ENCODE data around the gene CUBN. TPM values are rescaled to one million over a fixed set of nuclear protein-coding genes. Genes with fewer than 3 reads are reported as not detected.
A peak's percentile ranks its signal among the peaks of the same experiment; 100 is the strongest.

The CUBN gene
- total and polyA plus RNA-seq, 7 donors = 0.25 to 2.4 (median 1.1) TPM; not detected in 2

DNA sequence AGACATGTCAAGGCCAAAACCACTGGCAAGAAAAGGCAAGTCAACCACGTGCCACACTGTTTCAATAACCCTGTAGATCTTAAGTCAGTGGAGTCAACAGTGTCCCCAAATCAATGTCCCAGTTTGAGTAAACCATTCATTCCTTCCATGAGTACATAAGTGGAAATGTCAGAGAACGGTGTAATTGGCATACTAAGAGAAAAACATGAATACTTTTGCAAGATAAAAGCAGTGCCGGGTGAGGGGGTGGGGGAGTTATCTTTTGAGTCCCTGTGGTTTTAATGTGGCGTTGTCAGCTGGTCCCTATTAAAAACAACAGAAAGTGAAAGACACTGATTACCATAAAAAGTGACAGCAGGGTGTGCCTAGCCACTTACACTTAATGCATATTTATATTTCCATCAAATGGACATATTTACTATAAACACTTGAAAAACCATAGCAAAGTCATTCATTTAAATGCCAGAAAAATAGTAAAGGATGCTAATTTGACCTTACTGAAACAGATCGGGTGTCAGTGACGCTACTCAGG is 350.2 kb downstream of the CUBN start:
- Histone ChIP-seq H3K9me3 (no peaks in the 10 kb centered on the region), H3K27me3 (no peaks in the 10 kb centered on the region), H3K4me3 (no peak overlapping the region), H3K36me3 (peaks cover 0 to 7% (median 0%) of the 10 kb centered on the region in 4 donors), H3K27ac (no peak overlapping the region), H3K4me1 (no peaks in the 10 kb centered on the region)
- intact Hi-C loops (cut with DNase I) = loop anchor here (2.0 kb wide), 1 partner anchor 879 kb away; no protein-coding TSS in a partner anchor
- TF ChIP-seq, protein P1, sequence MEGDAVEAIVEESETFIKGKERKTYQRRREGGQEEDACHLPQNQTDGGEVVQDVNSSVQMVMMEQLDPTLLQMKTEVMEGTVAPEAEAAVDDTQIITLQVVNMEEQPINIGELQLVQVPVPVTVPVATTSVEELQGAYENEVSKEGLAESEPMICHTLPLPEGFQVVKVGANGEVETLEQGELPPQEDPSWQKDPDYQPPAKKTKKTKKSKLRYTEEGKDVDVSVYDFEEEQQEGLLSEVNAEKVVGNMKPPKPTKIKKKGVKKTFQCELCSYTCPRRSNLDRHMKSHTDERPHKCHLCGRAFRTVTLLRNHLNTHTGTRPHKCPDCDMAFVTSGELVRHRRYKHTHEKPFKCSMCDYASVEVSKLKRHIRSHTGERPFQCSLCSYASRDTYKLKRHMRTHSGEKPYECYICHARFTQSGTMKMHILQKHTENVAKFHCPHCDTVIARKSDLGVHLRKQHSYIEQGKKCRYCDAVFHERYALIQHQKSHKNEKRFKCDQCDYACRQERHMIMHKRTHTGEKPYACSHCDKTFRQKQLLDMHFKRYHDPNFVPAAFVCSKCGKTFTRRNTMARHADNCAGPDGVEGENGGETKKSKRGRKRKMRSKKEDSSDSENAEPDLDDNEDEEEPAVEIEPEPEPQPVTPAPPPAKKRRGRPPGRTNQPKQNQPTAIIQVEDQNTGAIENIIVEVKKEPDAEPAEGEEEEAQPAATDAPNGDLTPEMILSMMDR (IDR thresholded peaks at IDR 0.05) = no peak
- TF ChIP-seq POLR2AphosphoS5 (IDR thresholded peaks at IDR 0.05) (no peak), POLR2A (IDR thresholded peaks at IDR 0.05) (no peak), EP300 (IDR thresholded peaks at IDR 0.05) (no peak)
- no peak for DNase-seq
- WGBS, 2 donors = 52 to 75% methylated on average over 6 of the region's 6 CpGs

DNA sequence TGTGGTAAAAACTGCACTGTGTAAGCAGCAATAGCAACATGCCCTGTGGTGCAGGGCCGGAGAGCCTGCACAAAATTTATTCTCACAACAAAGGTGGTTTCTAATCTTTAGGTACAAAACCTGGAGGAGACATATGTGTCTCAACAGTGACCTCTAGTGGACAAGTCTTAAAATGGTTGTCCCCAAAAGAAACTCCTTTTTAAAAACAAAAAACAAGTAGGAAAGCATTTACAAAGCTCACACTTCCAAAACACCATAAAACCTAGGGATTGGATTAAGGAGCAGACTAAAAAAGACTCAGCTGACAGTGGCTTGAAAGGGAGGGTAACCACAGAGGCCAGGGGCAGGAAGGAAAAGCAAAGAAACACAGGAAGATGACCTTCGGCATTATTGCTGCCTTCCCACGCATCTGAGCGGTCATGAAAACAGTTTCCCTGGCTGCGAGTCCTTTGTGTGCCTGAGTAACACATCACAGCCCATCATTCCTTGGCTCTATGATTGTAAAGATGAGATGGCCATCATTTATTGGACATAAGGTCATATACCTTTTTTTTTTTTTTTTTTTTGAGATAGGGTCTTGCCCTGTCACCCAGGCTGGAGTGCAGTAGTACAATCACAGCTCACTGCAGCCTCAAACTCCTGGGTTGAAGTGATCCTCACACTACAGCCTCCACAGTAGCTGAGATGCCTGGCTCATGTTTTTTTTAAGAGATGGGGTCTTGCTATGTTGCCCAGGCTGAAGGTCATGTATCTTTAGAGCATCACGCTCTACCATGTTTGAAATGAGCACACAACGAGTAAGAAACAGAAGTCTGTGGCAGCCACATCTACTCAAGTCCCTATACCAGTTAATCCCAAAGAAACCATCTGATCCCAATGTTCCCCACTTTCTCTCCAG is 351.9 kb downstream of the CUBN start:
- intact Hi-C loops (cut with DNase I) = loop anchor here (2.0 kb wide), 1 partner anchor 877 kb away; no protein-coding TSS in a partner anchor
- Histone ChIP-seq H3K36me3 (peaks cover 0 to 7% (median 0%) of the 10 kb centered on the region in 4 donors), H3K4me3 (no peak overlapping the region), H3K27me3 (no peaks in the 10 kb centered on the region), H3K9me3 (no peaks in the 10 kb centered on the region), H3K27ac (no peak overlapping the region), H3K4me1 (no peaks in the 10 kb centered on the region)
- DNase-seq = no peak
- TF ChIP-seq, protein P1 (IDR thresholded peaks at IDR 0.05) = peak; percentile 21 to 75 (median 60)
- no peak for TF ChIP-seq POLR2AphosphoS5 (IDR thresholded peaks at IDR 0.05)
- 35 to 52% methylated on average over 7 of the region's 7 CpGs for WGBS, 2 donors

DNA sequence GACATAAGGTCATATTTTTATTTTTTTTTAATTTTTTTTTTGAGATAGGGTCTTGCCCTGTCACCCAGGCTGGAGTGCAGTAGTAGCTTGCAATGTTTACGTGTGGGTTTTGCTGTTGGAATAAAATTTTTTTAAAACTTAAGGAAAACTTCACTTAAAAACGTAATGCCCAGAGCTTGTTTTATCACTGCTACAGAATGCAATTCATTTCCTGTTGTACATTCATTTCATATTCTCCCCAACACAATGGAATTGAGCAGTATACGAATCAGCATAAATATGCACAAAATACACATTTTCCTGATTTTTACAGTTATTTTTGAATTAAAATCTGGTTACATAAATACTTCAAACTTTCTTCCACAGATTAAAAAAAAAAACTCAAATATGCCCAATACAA is 352.7 kb downstream of the CUBN start:
- Histone ChIP-seq H3K4me3 (no peak overlapping the region), H3K27me3 (no peaks in the 10 kb centered on the region), H3K4me1 (no peaks in the 10 kb centered on the region), H3K36me3 (peaks cover 0 to 7% (median 0%) of the 10 kb centered on the region in 4 donors), H3K27ac (no peak overlapping the region), H3K9me3 (no peaks in the 10 kb centered on the region)
- WGBS, 2 donors = 84 to 85% methylated on average over 3 of the region's 3 CpGs
- TF ChIP-seq EP300 (IDR thresholded peaks at IDR 0.05) (no peak), POLR2A (IDR thresholded peaks at IDR 0.05) (no peak), POLR2AphosphoS5 (IDR thresholded peaks at IDR 0.05) (no peak)
- TF ChIP-seq, protein P1 (IDR thresholded peaks at IDR 0.05) = no peak
- no peak for DNase-seq
- intact Hi-C loops (cut with DNase I) = no loop called here

Small RNA genes within 50 kb of the gene (small RNA-seq; reads per million reads assigned to genes)
- gene AC067747.1 = 0 reads per million in 3 donors

Other genes starting within 250 kb of the CUBN start
- gene TRDMT1, start 71.9 kb upstream of the CUBN start, total RNA-seq = 10 to 100 TPM in 1 of 4 donors, 1 to 10 TPM in 3; 7.5 to 13.6 (median 8.4) TPM
- 1 to 10 TPM; 1.2 to 2.3 (median 2.3) TPM for gene TRDMT1, start 71.9 kb upstream of the CUBN start, polyA plus RNA-seq
- 1,000 to 10,000 TPM in 3 of 4 donors, 100 to 1,000 TPM in 1; 930 to 1,636 (median 1,211) TPM for gene VIM, start 98.4 kb upstream of the CUBN start, total RNA-seq
- gene VIM, start 98.4 kb upstream of the CUBN start, polyA plus RNA-seq = 100 to 1,000 TPM; 112 to 730 (median 484) TPM